H9 (cell line): ENCODE measurements around the gene PBOV1. TPM values are rescaled to one million over a fixed set of nuclear protein-coding genes. Genes with fewer than 3 reads are reported as not detected.
A peak's percentile ranks its signal among the peaks of the same experiment; 100 is the strongest.

ENCODE experiments used
- DNase-seq: peaks from one replicate; pipeline ENCODE4 v3.0.0-alpha.2; 2017
- H2AFZ ChIP-seq: one replicate; pipeline ENCODE4 v1.6.1; 2013; ENCODE audit warnings: mild to moderate bottlenecking, low read length, control low read depth, moderate library complexity
- H2AK5ac ChIP-seq: 2 replicates; pipeline ENCODE4 v1.6.1; 2013; ENCODE audit warnings: low read length, control low read depth, mixed read lengths; ENCODE audit not compliant: insufficient read length
- H2BK120ac ChIP-seq: one replicate; pipeline ENCODE4 v1.6.1; 2013; ENCODE audit warnings: low read depth, mild to moderate bottlenecking, low read length, control low read depth, inconsistent platforms; ENCODE audit not compliant: poor library complexity, severe bottlenecking
- H2BK12ac ChIP-seq: 2 replicates; pipeline ENCODE4 v1.6.1; 2013; ENCODE audit warnings: low read length, control low read depth, mixed read lengths, low read depth; ENCODE audit not compliant: insufficient read length
- H2BK15ac ChIP-seq: 2 replicates; pipeline ENCODE4 v1.6.1; 2013; ENCODE audit warnings: low read depth, low read length, control low read depth
- H2BK20ac ChIP-seq: one replicate; pipeline ENCODE4 v1.6.1; 2013; ENCODE audit warnings: low read depth, mild to moderate bottlenecking, low read length, control low read depth, inconsistent platforms; ENCODE audit not compliant: poor library complexity, severe bottlenecking
- H2BK5ac ChIP-seq: 2 replicates; pipeline ENCODE4 v1.6.1; 2013; ENCODE audit warnings: low read length, control low read depth, mixed read lengths; ENCODE audit not compliant: insufficient read length
- H3K14ac ChIP-seq: 2 replicates; pipeline ENCODE4 v1.6.1; 2013; ENCODE audit warnings: low read length, control low read depth; ENCODE audit not compliant: insufficient read depth
- H3K18ac ChIP-seq: 2 replicates; pipeline ENCODE4 v1.6.1; 2013; ENCODE audit warnings: low read depth, mild to moderate bottlenecking, mixed read lengths, low read length, control low read depth; ENCODE audit not compliant: insufficient read length
- H3K23ac ChIP-seq: 2 replicates; pipeline ENCODE4 v1.6.1; 2013; ENCODE audit warnings: low read length, control low read depth, mixed read lengths, low read depth; ENCODE audit not compliant: insufficient read length
- H3K23me2 ChIP-seq: 2 replicates; pipeline ENCODE4 v1.6.1; 2013; ENCODE audit warnings: low read depth, mild to moderate bottlenecking, mixed read lengths, low read length, control low read depth; ENCODE audit not compliant: insufficient read length, poor library complexity, severe bottlenecking
- H3K27ac ChIP-seq: 2 replicates; pipeline ENCODE4 v1.5.1; 2013; ENCODE audit warnings: low read length, control low read depth, mixed read lengths, low read depth; ENCODE audit not compliant: insufficient read length
- H3K27me3 ChIP-seq: 2 replicates; pipeline ENCODE4 v1.6.1; 2013; ENCODE audit warnings: low read length, control low read depth, inconsistent platforms; ENCODE audit not compliant: insufficient read depth
- H3K4ac ChIP-seq: 2 replicates; pipeline ENCODE4 v1.6.1; 2013; ENCODE audit warnings: low read depth, mild to moderate bottlenecking, control low read depth, inconsistent platforms, low read length, moderate library complexity
- H3K4me1 ChIP-seq: 2 replicates; pipeline ENCODE4 v1.6.1; 2013; ENCODE audit warnings: low read length, control low read depth, inconsistent platforms; ENCODE audit not compliant: insufficient read depth
- H3K4me2 ChIP-seq: 2 replicates; pipeline ENCODE4 v1.6.1; 2013; ENCODE audit warnings: low read length, control low read depth, mixed read lengths; ENCODE audit not compliant: insufficient read length, insufficient read depth
- H3K56ac ChIP-seq: 2 replicates; pipeline ENCODE4 v1.6.1; 2013; ENCODE audit warnings: low read depth, mild to moderate bottlenecking, mixed read lengths, low read length, control low read depth; ENCODE audit not compliant: insufficient read length
- H3K79me1 ChIP-seq: 2 replicates; pipeline ENCODE4 v1.6.1; 2013; ENCODE audit warnings: low read depth, mild to moderate bottlenecking, moderate library complexity, low read length, control low read depth, inconsistent platforms; ENCODE audit not compliant: insufficient read depth, poor library complexity, severe bottlenecking
- H3K79me2 ChIP-seq: 2 replicates; pipeline ENCODE4 v1.6.1; 2013; ENCODE audit warnings: low read length, control low read depth, inconsistent platforms; ENCODE audit not compliant: insufficient read depth
- H3K9ac ChIP-seq: 2 replicates; pipeline ENCODE4 v1.6.1; 2013; ENCODE audit warnings: low read length, control low read depth, mixed read lengths; ENCODE audit not compliant: insufficient read length; ENCODE audit errors: extremely low read depth
- H3K9me3 ChIP-seq: one replicate; pipeline ENCODE4 v1.6.1; 2013; ENCODE audit warnings: low read depth, low read length, inconsistent platforms; ENCODE audit not compliant: control insufficient read depth
- H3T11ph ChIP-seq: one replicate; pipeline ENCODE4 v1.6.1; 2013; ENCODE audit warnings: mild to moderate bottlenecking, low read length, control low read depth, inconsistent platforms
- H4K20me1 ChIP-seq: one replicate; pipeline ENCODE4 v1.6.1; 2013; ENCODE audit not compliant: control insufficient read depth, insufficient read length, insufficient read depth
- H4K5ac ChIP-seq: 2 replicates; pipeline ENCODE4 v1.6.1; 2013; ENCODE audit warnings: low read depth, mild to moderate bottlenecking, mixed read lengths, low read length, control low read depth; ENCODE audit not compliant: insufficient read length
- H4K8ac ChIP-seq: replicated peaks from 2 replicates; pipeline ENCODE4 v1.6.1; 2013; ENCODE audit warnings: low read length, control low read depth, mixed read lengths, low read depth; ENCODE audit not compliant: insufficient read length
- H4K91ac ChIP-seq: 2 replicates; pipeline ENCODE4 v1.6.1; 2013; ENCODE audit warnings: low read depth, mild to moderate bottlenecking, moderate library complexity, mixed read lengths, low read length, control low read depth; ENCODE audit not compliant: insufficient read length
- H3K27ac Mint-ChIP-seq, 3 experiments: 2 replicates in 2 of 3; 3 replicates in 1 of 3; pipeline ENCODE4 v1.8.0; 2020 to 2021; ENCODE audit warnings: mixed read lengths in 3 of 3, mild to moderate bottlenecking in 1 of 3, moderate library complexity in 1 of 3
- H3K27me3 Mint-ChIP-seq: 2 replicates; pipeline ENCODE4 v1.8.0; 2021; ENCODE audit warnings: low read depth, mild to moderate bottlenecking, moderate library complexity, mixed read lengths
- H3K36me3 Mint-ChIP-seq, 3 experiments: 2 replicates in 2 of 3; 3 replicates in 1 of 3; pipeline ENCODE4 v1.8.0; 2020 to 2021; ENCODE audit warnings: low read depth in 3 of 3, mixed read lengths in 3 of 3; ENCODE audit not compliant: insufficient read depth in 1 of 3
- H3K4me1 Mint-ChIP-seq, 2 experiments: 2 replicates each; pipeline ENCODE4 v1.8.0; 2020; ENCODE audit warnings: mixed read lengths in 2 of 2
- H3K4me3 Mint-ChIP-seq, 2 experiments: 2 replicates in 1 of 2; 3 replicates in 1 of 2; pipeline ENCODE4 v1.8.0; 2020 to 2021; ENCODE audit warnings: mild to moderate bottlenecking in 2 of 2, mixed read lengths in 2 of 2, moderate library complexity in 1 of 2
- H3K9me3 Mint-ChIP-seq, 2 experiments: 2 replicates in 1 of 2; 3 replicates in 1 of 2; pipeline ENCODE4 v1.8.0; 2020; ENCODE audit warnings: mild to moderate bottlenecking in 2 of 2, mixed read lengths in 2 of 2, moderate library complexity in 1 of 2
- CTCF ChIP-seq: fragments of 200-600 bp; sonication (generic); conservative IDR thresholded peaks from 3 replicates; pipeline ENCODE4 v1.8.0; 2021; ENCODE audit warnings: antibody characterized with exemption, mild to moderate bottlenecking
- WGBS: extraction: QIAGEN DNeasy Blood & Tissue Kit; methylation state at CpG from one replicate; pipeline ENCODE4 v1.1.7; 2013; ENCODE audit warnings: missing lambda C conversion rate, low lambda C conversion rate, mixed read lengths; ENCODE audit not compliant: insufficient read length; ENCODE audit errors: extremely low coverage; 5-methylcytosine and 5-hydroxymethylcytosine counted together
- total RNA-seq: library from RNA; stranded (reverse); gene quantifications from 2 replicates; pipeline ENCODE4 v1.2.1, GENCODE V29; 2021

The PBOV1 gene
- total RNA-seq, 1 experiment from 2014 or later: not detected

GRCh38 chr6:138240476-138241245 lies 22.4 kb upstream of the PBOV1 start:
- no peak overlapping the region for H3K27ac ChIP-seq
- no peak overlapping the region for H3K56ac ChIP-seq
- Mint-ChIP-seq H3K4me3 (no peak overlapping the region), H3K9me3 (no peaks in the 10 kb centered on the region), H3K36me3 (peaks cover 0 to 3% (median 0%) of the 10 kb centered on the region in 3 experiments; a peak in 1 of 7 replicates), H3K27me3 (no peaks in the 10 kb centered on the region), H3K4me1 (peaks cover 11 to 15% of the 10 kb centered on the region in 2 experiments), H3K27ac (peak overlapping the region in 2 of 3 experiments; percentile 38 to 47; a peak in 2 of 7 replicates)
- H2AK5ac ChIP-seq: no peak overlapping the region
- no peak overlapping the region for H2BK15ac ChIP-seq
- H3K4me2 ChIP-seq: no peak overlapping the region
- no peak overlapping the region for H2BK20ac ChIP-seq
- no peaks in the 10 kb centered on the region for H4K20me1 ChIP-seq
- H2AFZ ChIP-seq: no peak overlapping the region
- no peak overlapping the region for H3K14ac ChIP-seq
- H3K9me3 ChIP-seq: no peaks in the 10 kb centered on the region
- TF ChIP-seq CTCF: no peak
- H3K4ac ChIP-seq: no peak overlapping the region
- H3K9ac ChIP-seq: no peak overlapping the region
- DNase-seq: no peak
- WGBS: no CpG with 5 or more reads among the region's 13 CpGs
- H3K4me1 ChIP-seq: peaks cover 5% of the 10 kb centered on the region; the same call in 1 of the 2 replicates
- no peaks in the 10 kb centered on the region for H3K79me2 ChIP-seq
- no peak overlapping the region for H3K18ac ChIP-seq
- no peak overlapping the region for H4K91ac ChIP-seq
- no peak overlapping the region for H2BK12ac ChIP-seq
- H2BK5ac ChIP-seq: no peak overlapping the region
- no peak overlapping the region for H3T11ph ChIP-seq
- H3K79me1 ChIP-seq: no peaks in the 10 kb centered on the region
- no peak overlapping the region for H4K8ac ChIP-seq
- H3K27me3 ChIP-seq: no peaks in the 10 kb centered on the region
- H2BK120ac ChIP-seq: no peak overlapping the region
- no peak overlapping the region for H4K5ac ChIP-seq
- no peak overlapping the region for H3K23ac ChIP-seq
- no peaks in the 10 kb centered on the region for H3K23me2 ChIP-seq
